GM15510 (cell line): Measurements from ENCODE around the gene OXTR.

Source experiments
- POLR2A ChIP-seq: IDR thresholded peaks from 3 replicates; pipeline ENCODE4 v1.6.1; 2011; ENCODE audit warnings: borderline replicate concordance; ENCODE audit not compliant: insufficient read length; ENCODE audit errors: extremely low read depth

OXTR gene

GRCh38 chr3:8757551-8758518 lies 11.6 kb downstream of the OXTR start:
- no peak for TF ChIP-seq POLR2A

GRCh38 chr3:8756671-8757070 lies 12.7 kb downstream of the OXTR start:
- TF ChIP-seq POLR2A: no peak

- TF ChIP-seq POLR2A: no peak
Observed at GRCh38 chr3:8755564-8756237, 13.7 kb downstream of the OXTR start.

- no peak for TF ChIP-seq POLR2A
Observed at GRCh38 chr3:8755097-8755496, 14.3 kb downstream of the OXTR start.

- no peak for TF ChIP-seq POLR2A
Observed at GRCh38 chr3:8752832-8753231, 16.6 kb downstream of the OXTR start.

GRCh38 chr3:8749316-8749715 lies 20.1 kb downstream of the OXTR start:
- no peak for TF ChIP-seq POLR2A

GRCh38 chr3:8746780-8747345 lies 22.6 kb downstream of the OXTR start:
- TF ChIP-seq POLR2A: no peak

- TF ChIP-seq POLR2A: no peak
Observed at GRCh38 chr3:8745619-8746370, 23.6 kb downstream of the OXTR start.

GRCh38 chr3:8743911-8744310 lies 25.5 kb downstream of the OXTR start:
- TF ChIP-seq POLR2A: no peak

GRCh38 chr3:8743021-8743601 lies 26.3 kb downstream of the OXTR start:
- no peak for TF ChIP-seq POLR2A

- TF ChIP-seq POLR2A: no peak
Observed at GRCh38 chr3:8741581-8742261, 27.7 kb downstream of the OXTR start.

- no peak for TF ChIP-seq POLR2A
Observed at GRCh38 chr3:8739757-8740504, 29.5 kb downstream of the OXTR start.

- no peak for TF ChIP-seq POLR2A
Observed at GRCh38 chr3:8738639-8739038, 30.8 kb downstream of the OXTR start.

- no peak for TF ChIP-seq POLR2A
Observed at GRCh38 chr3:8737823-8738222, 31.6 kb downstream of the OXTR start.

GRCh38 chr3:8737301-8737700 lies 32.1 kb downstream of the OXTR start:
- no peak for TF ChIP-seq POLR2A
